Activated T-helper 1 cell treated with anti-CD3 and anti-CD28 coated beads, Interleukin-12 subunit alpha, Interleukin-12 subunit beta, Interleukin-2, Interleukin-4 antibody, amounts not matched to agents 30 ng/mL and 10 ng/mL and 1 ng/mL, durations not matched to agents 14 hours and 24 hours and 36 hours (primary cell): ENCODE data around the gene TBC1D22B. TPM values are rescaled to one million over a fixed set of nuclear protein-coding genes. Genes with fewer than 3 reads are reported as not detected.
"Not testable (repeated sequence)": the region's sequence is repeated elsewhere in the genome, so short reads cannot be mapped to it uniquely, and the experiment has no call there.

Source experiments
- DNase-seq: peaks from one replicate; pipeline ENCODE4 v3.0.0; 2021; ENCODE audit warnings: low spot score
- H3K27ac Mint-ChIP-seq: one replicate; pipeline ENCODE4 v1.8.0; 2021; ENCODE audit warnings: mild to moderate bottlenecking, mixed read lengths
- H3K27me3 Mint-ChIP-seq: one replicate; pipeline ENCODE4 v1.8.0; 2022; ENCODE audit warnings: mild to moderate bottlenecking, moderate library complexity, mixed read lengths; ENCODE audit not compliant: insufficient read depth
- H3K36me3 Mint-ChIP-seq: one replicate; pipeline ENCODE4 v1.8.0; 2021; ENCODE audit warnings: low read depth, mixed read lengths
- H3K4me1 Mint-ChIP-seq: one replicate; pipeline ENCODE4 v1.8.0; 2021; ENCODE audit warnings: low read depth, mixed read lengths
- H3K4me3 Mint-ChIP-seq: one replicate; pipeline ENCODE4 v1.8.0; 2021; ENCODE audit warnings: mild to moderate bottlenecking, moderate library complexity, mixed read lengths
- H3K9me3 Mint-ChIP-seq: one replicate; pipeline ENCODE4 v1.8.0; 2021; ENCODE audit warnings: mixed read lengths
- intact Hi-C: fragments of 100-400 bp; cut with micrococcal nuclease; formaldehyde crosslinking; loops from one replicate; pipeline ENCODE4 v1.15.1; 2024
- total RNA-seq: library from RNA; stranded (reverse); gene quantifications from 2 replicates; pipeline ENCODE4 v1.2.3, GENCODE V29; 2022

Gene TBC1D22B
- total RNA-seq, 1 donor from 2014 or later: 20.8 TPM

DNA sequence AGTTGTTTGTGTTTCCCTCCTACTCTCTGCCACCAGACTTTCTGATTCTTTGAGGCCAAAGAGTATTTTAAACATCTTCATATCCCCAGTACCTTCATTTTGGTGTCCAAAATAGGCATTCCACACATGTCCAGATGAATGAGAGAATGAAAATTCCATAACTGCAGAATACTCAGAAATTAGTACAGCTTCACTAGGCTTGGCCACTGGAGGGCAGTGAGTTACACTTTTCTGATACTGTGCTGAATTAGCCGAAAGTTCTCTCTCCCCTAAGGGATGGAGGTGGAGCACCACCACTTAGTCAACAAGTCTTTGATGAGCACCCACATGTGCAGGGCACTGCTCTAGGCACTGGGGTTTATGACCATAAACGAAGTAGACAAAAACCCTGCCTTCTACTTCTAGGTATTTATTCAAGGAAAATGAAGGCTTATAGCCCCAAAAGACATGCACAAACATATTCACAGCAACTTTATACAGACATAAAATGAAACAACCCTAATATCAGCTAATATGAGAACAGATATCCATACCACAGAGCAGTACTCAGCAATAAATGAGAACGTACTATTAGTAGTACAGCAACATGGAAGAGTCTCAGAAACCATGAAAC is 46.4 kb downstream of the TBC1D22B start:
- H3K27ac Mint-ChIP-seq: peak overlapping the region; percentile 25
- intact Hi-C loops: no loop called here
- H3K27me3 Mint-ChIP-seq: no peaks in the 10 kb centered on the region
- DNase-seq: no peak
- no peak overlapping the region for H3K4me3 Mint-ChIP-seq
- peaks cover 29% of the 10 kb centered on the region for H3K4me1 Mint-ChIP-seq
- H3K36me3 Mint-ChIP-seq: peaks cover 49% of the 10 kb centered on the region
- no peaks in the 10 kb centered on the region for H3K9me3 Mint-ChIP-seq

DNA sequence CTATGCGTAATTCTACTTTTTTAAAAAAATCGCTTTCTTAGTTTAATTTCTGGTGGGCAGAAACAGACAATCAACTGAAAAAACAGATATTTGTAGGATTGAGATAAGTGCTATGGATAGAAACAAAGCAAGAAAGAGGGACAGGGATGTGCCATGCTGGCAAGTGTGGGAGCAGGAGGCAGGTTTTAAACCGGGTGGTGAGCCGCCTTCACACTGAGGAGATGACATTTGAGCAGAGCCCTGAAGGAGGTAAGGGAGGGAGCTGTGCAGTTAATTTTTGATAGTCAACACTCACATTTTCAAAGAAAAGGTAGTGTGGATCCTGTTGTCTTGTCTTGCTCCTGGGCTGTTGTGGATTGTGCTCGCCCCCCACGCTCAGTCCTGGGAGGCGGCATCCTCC is 47.2 kb downstream of the TBC1D22B start:
- H3K27me3 Mint-ChIP-seq: no peaks in the 10 kb centered on the region
- H3K4me3 Mint-ChIP-seq: no peak overlapping the region
- no peaks in the 10 kb centered on the region for H3K9me3 Mint-ChIP-seq
- H3K36me3 Mint-ChIP-seq: peaks cover 50% of the 10 kb centered on the region
- H3K27ac Mint-ChIP-seq: no peak overlapping the region
- DNase-seq: no peak
- H3K4me1 Mint-ChIP-seq: peaks cover 24% of the 10 kb centered on the region
- intact Hi-C loops: no loop called here

DNA sequence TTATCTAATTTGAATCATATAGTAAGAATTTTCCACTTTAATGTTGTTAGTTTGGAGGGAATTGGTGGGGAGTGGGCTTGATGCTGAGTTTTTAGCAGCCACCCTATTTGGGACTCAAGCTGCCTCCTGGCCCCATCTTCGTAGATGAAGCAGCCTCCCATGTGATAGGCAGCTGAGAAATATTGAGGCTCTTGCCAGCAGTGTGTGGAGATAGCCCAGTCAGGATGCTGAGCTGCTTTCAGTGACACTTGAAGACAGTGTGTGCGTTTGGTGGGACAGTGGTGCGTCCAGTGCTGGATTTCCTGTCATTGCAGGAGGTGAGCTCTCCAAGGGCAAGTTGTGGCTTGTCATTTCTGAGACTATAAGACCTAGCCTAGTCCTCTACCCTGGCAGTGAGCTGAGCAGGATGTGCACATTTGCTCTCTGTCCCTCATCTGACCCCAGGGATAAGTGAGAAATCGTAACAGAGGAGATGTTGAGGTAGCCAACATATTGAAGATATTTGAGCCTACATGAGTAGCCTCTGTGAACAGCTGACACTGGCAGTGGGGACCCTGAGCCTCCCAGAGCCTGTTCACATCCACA is 48.4 kb downstream of the TBC1D22B start:
- intact Hi-C loops: no loop called here
- no peak for DNase-seq
- Mint-ChIP-seq H3K36me3 (peaks cover 46% of the 10 kb centered on the region), H3K27me3 (no peaks in the 10 kb centered on the region), H3K27ac (no peak overlapping the region), H3K9me3 (no peaks in the 10 kb centered on the region), H3K4me3 (no peak overlapping the region), H3K4me1 (peaks cover 27% of the 10 kb centered on the region)

DNA sequence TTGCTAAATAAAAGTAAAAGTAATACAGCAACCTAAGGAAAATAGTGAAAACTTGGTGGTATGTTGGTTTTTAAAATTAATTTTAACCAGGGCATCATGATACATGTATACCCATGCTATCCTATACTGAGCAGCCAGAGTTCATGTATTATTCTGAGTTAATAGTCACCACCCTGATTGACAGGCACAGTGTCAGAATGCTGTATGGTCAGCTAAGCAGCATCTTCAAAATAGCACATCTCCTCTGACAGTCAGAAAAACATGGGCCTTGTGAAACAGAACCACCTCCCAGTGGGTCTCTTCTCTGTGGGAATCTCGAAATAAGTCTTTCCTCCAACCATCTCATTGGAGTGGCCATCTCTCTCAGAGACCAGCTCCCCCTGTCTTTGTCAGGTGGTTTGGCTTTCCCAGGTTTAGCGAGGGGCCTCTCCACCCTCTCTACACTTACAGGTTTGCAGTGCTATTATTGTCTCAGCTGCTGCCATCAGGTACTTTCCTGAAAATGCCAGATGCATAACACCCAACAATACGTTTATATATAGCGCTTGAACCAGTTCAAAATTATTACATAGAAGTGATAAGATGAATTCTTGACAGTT is 49.2 kb downstream of the TBC1D22B start:
- intact Hi-C loops: no loop called here
- DNase-seq: no peak
- Mint-ChIP-seq H3K9me3 (no peaks in the 10 kb centered on the region), H3K27ac (no peak overlapping the region), H3K36me3 (peaks cover 40% of the 10 kb centered on the region), H3K4me1 (peaks cover 35% of the 10 kb centered on the region), H3K4me3 (no peak overlapping the region), H3K27me3 (no peaks in the 10 kb centered on the region)

DNA sequence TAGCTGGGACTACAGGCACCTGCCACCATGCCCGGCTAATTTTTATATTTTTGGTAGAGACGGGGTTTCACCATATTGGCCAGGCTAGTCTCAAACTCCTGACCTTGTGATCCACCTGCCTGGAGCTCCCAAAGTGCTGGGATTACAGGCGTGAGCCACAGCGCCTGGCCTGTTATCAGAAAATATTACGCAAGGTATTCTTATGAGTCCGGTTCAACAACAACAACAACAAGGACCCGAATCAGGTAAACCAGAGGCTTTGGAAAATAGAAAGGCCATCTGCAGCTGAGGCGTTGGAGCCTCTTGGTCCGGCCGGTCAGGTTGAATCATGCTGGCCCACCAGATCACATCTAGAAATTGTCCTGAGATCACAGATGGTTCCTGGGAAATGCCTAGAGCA is 49.9 kb downstream of the TBC1D22B start:
- DNase-seq, H3K4me3 Mint-ChIP-seq, H3K9me3 Mint-ChIP-seq, intact Hi-C loops, H3K27ac Mint-ChIP-seq, H3K27me3 Mint-ChIP-seq: not testable (repeated sequence)
- peaks cover 31% of the 10 kb centered on the region for H3K4me1 Mint-ChIP-seq
- peaks cover 37% of the 10 kb centered on the region for H3K36me3 Mint-ChIP-seq

DNA sequence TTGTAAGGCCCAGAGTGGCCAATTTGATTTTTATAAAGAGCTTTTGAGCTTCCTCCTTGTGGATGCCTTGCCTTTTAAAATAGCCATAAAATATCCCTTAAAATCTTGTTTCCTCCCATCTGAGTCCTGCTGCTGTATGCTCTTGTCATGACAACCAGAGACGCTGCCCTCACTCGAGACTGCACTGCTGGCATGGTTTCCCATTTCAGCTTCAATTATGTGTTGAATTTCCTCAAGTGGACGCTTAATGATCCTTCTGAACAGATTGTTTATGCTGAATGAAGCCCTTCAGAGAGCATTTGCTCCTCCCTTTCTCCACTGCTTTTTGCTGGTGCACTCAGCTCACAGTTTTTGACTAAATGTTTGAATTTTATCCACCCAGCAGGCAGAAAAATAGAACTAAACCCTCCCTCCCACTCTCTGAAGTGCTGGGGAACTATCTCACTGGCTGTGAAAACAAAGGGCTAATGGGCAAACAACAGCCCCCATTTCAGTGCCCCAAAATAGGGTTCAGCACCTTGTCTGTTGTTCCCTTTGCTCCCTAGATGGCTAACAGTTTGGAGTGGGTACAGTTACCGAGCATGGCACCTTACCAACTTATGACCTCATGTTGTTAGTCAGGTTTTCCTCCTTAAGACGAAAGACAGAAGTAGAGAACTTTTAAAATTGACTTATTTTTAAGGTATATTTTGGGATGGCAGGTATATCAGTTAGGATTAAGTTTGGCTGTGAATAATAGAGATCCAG is 50.7 kb downstream of the TBC1D22B start:
- intact Hi-C loops: no loop called here
- peaks cover 23% of the 10 kb centered on the region for H3K4me1 Mint-ChIP-seq
- DNase-seq: no peak
- no peak overlapping the region for H3K27ac Mint-ChIP-seq
- H3K9me3 Mint-ChIP-seq: no peaks in the 10 kb centered on the region
- H3K27me3 Mint-ChIP-seq: no peaks in the 10 kb centered on the region
- peaks cover 33% of the 10 kb centered on the region for H3K36me3 Mint-ChIP-seq
- no peak overlapping the region for H3K4me3 Mint-ChIP-seq

DNA sequence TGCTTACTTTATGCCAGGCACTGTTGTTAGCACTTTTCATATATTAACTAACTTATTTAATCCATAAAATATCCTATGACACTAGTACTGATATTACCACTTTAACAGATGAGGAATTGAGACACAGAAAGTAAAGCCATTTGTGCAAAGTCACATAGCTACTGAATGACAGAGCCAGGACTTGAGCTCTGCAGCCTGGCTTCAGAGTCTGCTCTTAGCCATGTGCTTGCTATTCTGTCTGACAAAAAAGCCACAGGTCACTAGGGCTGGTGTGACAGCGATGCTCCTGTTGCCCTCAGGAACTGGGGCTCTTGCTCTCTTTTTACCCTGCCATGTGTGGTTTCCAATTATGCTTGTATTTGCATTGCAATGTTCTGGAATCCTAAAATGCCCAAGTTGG is 51.5 kb downstream of the TBC1D22B start:
- peaks cover 22% of the 10 kb centered on the region for H3K4me1 Mint-ChIP-seq
- H3K36me3 Mint-ChIP-seq: peaks cover 30% of the 10 kb centered on the region
- DNase-seq: no peak
- H3K27ac Mint-ChIP-seq: no peak overlapping the region
- intact Hi-C loops: no loop called here
- H3K27me3 Mint-ChIP-seq: no peaks in the 10 kb centered on the region
- H3K9me3 Mint-ChIP-seq: no peaks in the 10 kb centered on the region
- H3K4me3 Mint-ChIP-seq: no peak overlapping the region

DNA sequence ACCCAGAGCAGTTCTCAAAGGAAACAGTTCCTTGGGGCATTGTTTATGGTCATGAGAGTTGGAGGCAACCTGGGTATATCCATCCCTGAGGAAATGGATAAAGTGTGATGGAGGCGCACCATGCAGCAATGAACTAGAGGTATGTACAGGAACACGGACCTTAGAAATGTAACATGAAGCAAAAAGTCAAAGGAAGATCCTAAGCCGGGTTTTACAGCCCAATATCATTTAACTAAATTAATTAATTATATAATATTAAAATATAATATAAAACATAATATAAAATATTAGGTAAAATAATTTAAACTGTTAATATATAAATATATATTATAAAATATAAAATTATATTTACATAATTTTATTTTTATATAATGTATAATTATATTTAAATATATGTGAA is 52.1 kb downstream of the TBC1D22B start:
- no peak for DNase-seq
- H3K4me3 Mint-ChIP-seq: no peak overlapping the region
- H3K4me1 Mint-ChIP-seq: peaks cover 24% of the 10 kb centered on the region
- H3K27me3 Mint-ChIP-seq: no peaks in the 10 kb centered on the region
- intact Hi-C loops: no loop called here
- H3K27ac Mint-ChIP-seq: no peak overlapping the region
- H3K36me3 Mint-ChIP-seq: peaks cover 30% of the 10 kb centered on the region
- H3K9me3 Mint-ChIP-seq: no peaks in the 10 kb centered on the region

DNA sequence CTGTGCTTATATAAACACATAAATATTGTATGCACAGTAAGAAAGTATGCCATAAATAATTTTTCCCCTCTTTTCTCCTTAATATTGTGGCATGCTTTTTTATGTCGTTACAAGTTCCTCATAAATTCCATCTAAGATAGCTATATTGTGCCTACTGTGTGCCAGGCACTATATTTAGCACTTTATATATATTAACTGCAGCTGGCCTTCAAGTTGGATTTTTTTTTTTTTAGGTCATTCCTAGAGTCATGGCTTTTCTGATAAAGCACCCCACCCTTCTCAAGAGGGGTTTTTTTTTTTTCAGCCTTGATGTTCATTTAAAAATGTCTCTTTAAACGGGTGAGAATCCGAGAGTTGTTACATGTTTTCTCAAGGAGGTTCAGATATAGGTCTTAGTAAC is 53.4 kb downstream of the TBC1D22B start:
- Mint-ChIP-seq H3K27me3 (no peaks in the 10 kb centered on the region), H3K9me3 (no peaks in the 10 kb centered on the region), H3K4me3 (no peak overlapping the region), H3K36me3 (peaks cover 32% of the 10 kb centered on the region), H3K27ac (no peak overlapping the region), H3K4me1 (peaks cover 28% of the 10 kb centered on the region)
- no peak for DNase-seq
- intact Hi-C loops: no loop called here

DNA sequence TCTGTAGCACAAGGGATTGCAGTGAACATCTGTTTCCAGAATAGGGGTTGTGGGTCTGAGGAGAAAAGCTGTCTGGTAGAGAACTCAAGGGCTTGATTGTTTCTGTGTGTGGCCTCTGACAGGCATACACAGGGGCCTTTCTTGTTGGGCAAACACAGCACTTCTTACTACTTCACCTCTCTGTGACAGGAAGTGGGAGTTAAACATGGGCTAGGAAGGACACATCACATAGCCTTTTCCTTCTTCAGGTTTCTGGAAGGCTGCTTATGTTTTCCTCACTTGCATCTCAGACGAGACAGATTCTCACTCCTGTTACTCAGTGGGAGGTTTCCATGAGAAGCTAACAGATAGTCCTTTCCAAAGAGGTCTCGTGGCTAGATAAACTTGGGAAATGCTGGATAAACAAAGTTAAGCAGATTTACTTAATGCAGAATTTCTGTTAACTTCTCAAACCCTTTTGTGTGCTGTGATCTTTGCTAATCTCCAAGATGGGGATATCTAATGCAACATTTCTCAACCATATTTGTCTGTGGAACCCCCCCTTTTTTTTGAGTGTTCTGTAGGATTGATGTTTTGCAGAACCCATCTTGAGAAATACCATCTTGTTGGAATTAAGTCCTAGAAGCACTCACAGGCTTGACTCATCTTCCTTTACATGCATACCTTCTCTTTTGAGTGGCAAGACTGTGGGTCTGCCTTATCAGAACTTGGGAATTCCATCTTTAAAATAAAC is 54.3 kb downstream of the TBC1D22B start:
- Mint-ChIP-seq H3K4me1 (peaks cover 28% of the 10 kb centered on the region), H3K36me3 (peaks cover 33% of the 10 kb centered on the region), H3K9me3 (no peaks in the 10 kb centered on the region), H3K4me3 (no peak overlapping the region), H3K27ac (peak overlapping the region; percentile 5), H3K27me3 (no peaks in the 10 kb centered on the region)
- intact Hi-C loops: no loop called here
- DNase-seq: no peak

DNA sequence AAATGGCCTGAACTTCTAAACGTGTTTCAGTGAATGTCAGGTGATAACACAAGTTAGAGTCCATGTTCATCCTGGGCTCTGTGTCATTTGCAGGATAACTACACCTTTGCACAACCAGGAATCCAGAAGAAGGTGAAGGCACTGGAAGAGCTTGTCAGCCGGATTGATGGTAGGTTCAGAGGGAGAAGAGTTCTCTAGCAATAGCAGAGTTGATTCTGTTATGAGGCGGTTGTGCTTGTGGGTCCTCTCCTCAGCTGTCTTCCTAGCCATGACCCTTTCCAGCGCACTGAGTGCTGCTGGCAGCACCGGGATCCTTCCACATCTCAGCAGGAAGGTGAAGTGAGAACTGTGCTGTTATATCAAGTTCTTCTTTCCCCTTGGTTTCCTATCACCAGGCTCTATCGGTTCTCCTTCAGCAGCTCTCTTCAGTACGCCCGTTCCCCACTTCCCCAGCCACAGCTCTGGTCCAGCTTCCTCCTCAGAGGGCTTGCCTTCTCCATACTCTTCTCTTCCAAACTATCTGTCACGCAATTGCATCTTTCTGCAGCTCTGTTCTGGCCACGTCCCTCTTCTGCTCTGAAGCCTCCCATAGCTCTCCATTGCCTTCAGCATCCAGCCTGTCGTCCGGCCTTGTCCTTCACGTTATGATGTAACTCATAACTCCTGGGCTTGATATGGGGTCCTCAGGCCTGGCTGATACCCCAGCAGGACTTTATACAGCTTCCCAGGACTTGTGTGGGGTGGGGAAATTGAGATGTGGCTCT is 56.3 kb downstream of the TBC1D22B start:
- H3K4me1 Mint-ChIP-seq: peaks cover 28% of the 10 kb centered on the region
- H3K4me3 Mint-ChIP-seq: no peak overlapping the region
- intact Hi-C loops: no loop called here
- no peaks in the 10 kb centered on the region for H3K27me3 Mint-ChIP-seq
- H3K27ac Mint-ChIP-seq: peak overlapping the region; percentile 6
- H3K9me3 Mint-ChIP-seq: no peaks in the 10 kb centered on the region
- peaks cover 28% of the 10 kb centered on the region for H3K36me3 Mint-ChIP-seq
- no peak for DNase-seq

DNA sequence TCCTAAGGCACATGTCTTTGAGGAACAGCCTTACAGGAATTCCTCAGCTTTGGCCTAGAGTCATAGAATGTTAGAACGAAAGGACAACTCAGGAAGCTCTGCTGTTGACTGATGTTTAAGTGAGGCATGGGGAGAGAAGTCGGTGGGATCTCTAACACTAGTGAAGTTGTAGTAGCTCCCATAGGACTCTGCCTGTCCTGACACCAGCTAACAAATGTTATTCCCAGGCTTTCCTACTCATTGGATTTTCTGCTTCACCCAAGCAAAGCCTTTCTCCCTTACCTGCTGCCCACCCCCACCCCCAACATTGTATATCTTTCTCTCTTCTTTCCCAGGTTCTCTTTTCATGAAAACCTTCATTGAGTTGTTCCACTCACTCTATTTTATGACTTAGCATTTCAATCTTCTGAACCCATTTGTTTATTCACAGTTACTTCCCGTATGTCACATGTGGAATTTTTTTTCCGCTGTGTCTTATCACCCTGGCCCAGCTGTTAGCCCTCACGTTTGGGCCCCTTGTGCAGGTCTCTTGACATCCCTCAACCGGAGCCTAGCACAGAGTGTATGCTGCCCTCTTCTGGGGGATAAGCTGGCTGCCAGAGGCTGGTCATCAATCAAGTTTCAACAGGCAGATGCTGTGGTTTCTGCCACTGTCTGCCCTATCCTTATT is 57.0 kb downstream of the TBC1D22B start:
- Mint-ChIP-seq H3K36me3 (peaks cover 25% of the 10 kb centered on the region), H3K27me3 (no peaks in the 10 kb centered on the region), H3K27ac (peak overlapping the region; percentile 32), H3K4me3 (no peak overlapping the region), H3K9me3 (no peaks in the 10 kb centered on the region), H3K4me1 (peaks cover 28% of the 10 kb centered on the region)
- intact Hi-C loops: loop anchor here (1.0 kb wide), 3 partner anchors 92 to 296 kb away; no protein-coding TSS in a partner anchor
- DNase-seq: peak; percentile 35
